H9 (cell line): ENCODE data around the gene UBTF. TPM values are rescaled to one million over a fixed set of nuclear protein-coding genes. Genes with fewer than 3 reads are reported as not detected.
A peak's percentile ranks its signal among the peaks of the same experiment; 100 is the strongest.

Experiments used
- DNase-seq: peaks from one replicate; pipeline ENCODE4 v3.0.0-alpha.2; 2017
- H2AFZ ChIP-seq: one replicate; pipeline ENCODE4 v1.6.1; 2013; ENCODE audit warnings: mild to moderate bottlenecking, low read length, control low read depth, moderate library complexity
- H2AK5ac ChIP-seq: 2 replicates; pipeline ENCODE4 v1.6.1; 2013; ENCODE audit warnings: low read length, control low read depth, mixed read lengths; ENCODE audit not compliant: insufficient read length
- H2BK120ac ChIP-seq: one replicate; pipeline ENCODE4 v1.6.1; 2013; ENCODE audit warnings: low read depth, mild to moderate bottlenecking, low read length, control low read depth, inconsistent platforms; ENCODE audit not compliant: poor library complexity, severe bottlenecking
- H2BK12ac ChIP-seq: 2 replicates; pipeline ENCODE4 v1.6.1; 2013; ENCODE audit warnings: low read length, control low read depth, mixed read lengths, low read depth; ENCODE audit not compliant: insufficient read length
- H2BK15ac ChIP-seq: 2 replicates; pipeline ENCODE4 v1.6.1; 2013; ENCODE audit warnings: low read depth, low read length, control low read depth
- H2BK20ac ChIP-seq: one replicate; pipeline ENCODE4 v1.6.1; 2013; ENCODE audit warnings: low read depth, mild to moderate bottlenecking, low read length, control low read depth, inconsistent platforms; ENCODE audit not compliant: poor library complexity, severe bottlenecking
- H2BK5ac ChIP-seq: 2 replicates; pipeline ENCODE4 v1.6.1; 2013; ENCODE audit warnings: low read length, control low read depth, mixed read lengths; ENCODE audit not compliant: insufficient read length
- H3K14ac ChIP-seq: 2 replicates; pipeline ENCODE4 v1.6.1; 2013; ENCODE audit warnings: low read length, control low read depth; ENCODE audit not compliant: insufficient read depth
- H3K18ac ChIP-seq: 2 replicates; pipeline ENCODE4 v1.6.1; 2013; ENCODE audit warnings: low read depth, mild to moderate bottlenecking, mixed read lengths, low read length, control low read depth; ENCODE audit not compliant: insufficient read length
- H3K23ac ChIP-seq: 2 replicates; pipeline ENCODE4 v1.6.1; 2013; ENCODE audit warnings: low read length, control low read depth, mixed read lengths, low read depth; ENCODE audit not compliant: insufficient read length
- H3K23me2 ChIP-seq: 2 replicates; pipeline ENCODE4 v1.6.1; 2013; ENCODE audit warnings: low read depth, mild to moderate bottlenecking, mixed read lengths, low read length, control low read depth; ENCODE audit not compliant: insufficient read length, poor library complexity, severe bottlenecking
- H3K27ac ChIP-seq: 2 replicates; pipeline ENCODE4 v1.5.1; 2013; ENCODE audit warnings: low read length, control low read depth, mixed read lengths, low read depth; ENCODE audit not compliant: insufficient read length
- H3K27me3 ChIP-seq: 2 replicates; pipeline ENCODE4 v1.6.1; 2013; ENCODE audit warnings: low read length, control low read depth, inconsistent platforms; ENCODE audit not compliant: insufficient read depth
- H3K4ac ChIP-seq: 2 replicates; pipeline ENCODE4 v1.6.1; 2013; ENCODE audit warnings: low read depth, mild to moderate bottlenecking, control low read depth, inconsistent platforms, low read length, moderate library complexity
- H3K4me1 ChIP-seq: 2 replicates; pipeline ENCODE4 v1.6.1; 2013; ENCODE audit warnings: low read length, control low read depth, inconsistent platforms; ENCODE audit not compliant: insufficient read depth
- H3K4me2 ChIP-seq: 2 replicates; pipeline ENCODE4 v1.6.1; 2013; ENCODE audit warnings: low read length, control low read depth, mixed read lengths; ENCODE audit not compliant: insufficient read length, insufficient read depth
- H3K56ac ChIP-seq: 2 replicates; pipeline ENCODE4 v1.6.1; 2013; ENCODE audit warnings: low read depth, mild to moderate bottlenecking, mixed read lengths, low read length, control low read depth; ENCODE audit not compliant: insufficient read length
- H3K79me1 ChIP-seq: 2 replicates; pipeline ENCODE4 v1.6.1; 2013; ENCODE audit warnings: low read depth, mild to moderate bottlenecking, moderate library complexity, low read length, control low read depth, inconsistent platforms; ENCODE audit not compliant: insufficient read depth, poor library complexity, severe bottlenecking
- H3K79me2 ChIP-seq: 2 replicates; pipeline ENCODE4 v1.6.1; 2013; ENCODE audit warnings: low read length, control low read depth, inconsistent platforms; ENCODE audit not compliant: insufficient read depth
- H3K9ac ChIP-seq: 2 replicates; pipeline ENCODE4 v1.6.1; 2013; ENCODE audit warnings: low read length, control low read depth, mixed read lengths; ENCODE audit not compliant: insufficient read length; ENCODE audit errors: extremely low read depth
- H3K9me3 ChIP-seq: one replicate; pipeline ENCODE4 v1.6.1; 2013; ENCODE audit warnings: low read depth, low read length, inconsistent platforms; ENCODE audit not compliant: control insufficient read depth
- H3T11ph ChIP-seq: one replicate; pipeline ENCODE4 v1.6.1; 2013; ENCODE audit warnings: mild to moderate bottlenecking, low read length, control low read depth, inconsistent platforms
- H4K20me1 ChIP-seq: one replicate; pipeline ENCODE4 v1.6.1; 2013; ENCODE audit not compliant: control insufficient read depth, insufficient read length, insufficient read depth
- H4K5ac ChIP-seq: 2 replicates; pipeline ENCODE4 v1.6.1; 2013; ENCODE audit warnings: low read depth, mild to moderate bottlenecking, mixed read lengths, low read length, control low read depth; ENCODE audit not compliant: insufficient read length
- H4K8ac ChIP-seq: replicated peaks from 2 replicates; pipeline ENCODE4 v1.6.1; 2013; ENCODE audit warnings: low read length, control low read depth, mixed read lengths, low read depth; ENCODE audit not compliant: insufficient read length
- H4K91ac ChIP-seq: 2 replicates; pipeline ENCODE4 v1.6.1; 2013; ENCODE audit warnings: low read depth, mild to moderate bottlenecking, moderate library complexity, mixed read lengths, low read length, control low read depth; ENCODE audit not compliant: insufficient read length
- H3K27ac Mint-ChIP-seq, 3 experiments: 2 replicates in 2 of 3; 3 replicates in 1 of 3; pipeline ENCODE4 v1.8.0; 2020 to 2021; ENCODE audit warnings: mixed read lengths in 3 of 3, mild to moderate bottlenecking in 1 of 3, moderate library complexity in 1 of 3
- H3K27me3 Mint-ChIP-seq: 2 replicates; pipeline ENCODE4 v1.8.0; 2021; ENCODE audit warnings: low read depth, mild to moderate bottlenecking, moderate library complexity, mixed read lengths
- H3K36me3 Mint-ChIP-seq, 3 experiments: 2 replicates in 2 of 3; 3 replicates in 1 of 3; pipeline ENCODE4 v1.8.0; 2020 to 2021; ENCODE audit warnings: low read depth in 3 of 3, mixed read lengths in 3 of 3; ENCODE audit not compliant: insufficient read depth in 1 of 3
- H3K4me1 Mint-ChIP-seq, 2 experiments: 2 replicates each; pipeline ENCODE4 v1.8.0; 2020; ENCODE audit warnings: mixed read lengths in 2 of 2
- H3K4me3 Mint-ChIP-seq, 2 experiments: 2 replicates in 1 of 2; 3 replicates in 1 of 2; pipeline ENCODE4 v1.8.0; 2020 to 2021; ENCODE audit warnings: mild to moderate bottlenecking in 2 of 2, mixed read lengths in 2 of 2, moderate library complexity in 1 of 2
- H3K9me3 Mint-ChIP-seq, 2 experiments: 2 replicates in 1 of 2; 3 replicates in 1 of 2; pipeline ENCODE4 v1.8.0; 2020; ENCODE audit warnings: mild to moderate bottlenecking in 2 of 2, mixed read lengths in 2 of 2, moderate library complexity in 1 of 2
- CTCF ChIP-seq: fragments of 200-600 bp; sonication (generic); conservative IDR thresholded peaks from 3 replicates; pipeline ENCODE4 v1.8.0; 2021; ENCODE audit warnings: antibody characterized with exemption, mild to moderate bottlenecking
- WGBS: extraction: QIAGEN DNeasy Blood & Tissue Kit; methylation state at CpG from one replicate; pipeline ENCODE4 v1.1.7; 2013; ENCODE audit warnings: missing lambda C conversion rate, low lambda C conversion rate, mixed read lengths; ENCODE audit not compliant: insufficient read length; ENCODE audit errors: extremely low coverage; 5-methylcytosine and 5-hydroxymethylcytosine counted together
- total RNA-seq: library from RNA; stranded (reverse); gene quantifications from 2 replicates; pipeline ENCODE4 v1.2.1, GENCODE V29; 2021

UBTF gene
- total RNA-seq, 1 experiment from 2014 or later = 151 TPM

DNA sequence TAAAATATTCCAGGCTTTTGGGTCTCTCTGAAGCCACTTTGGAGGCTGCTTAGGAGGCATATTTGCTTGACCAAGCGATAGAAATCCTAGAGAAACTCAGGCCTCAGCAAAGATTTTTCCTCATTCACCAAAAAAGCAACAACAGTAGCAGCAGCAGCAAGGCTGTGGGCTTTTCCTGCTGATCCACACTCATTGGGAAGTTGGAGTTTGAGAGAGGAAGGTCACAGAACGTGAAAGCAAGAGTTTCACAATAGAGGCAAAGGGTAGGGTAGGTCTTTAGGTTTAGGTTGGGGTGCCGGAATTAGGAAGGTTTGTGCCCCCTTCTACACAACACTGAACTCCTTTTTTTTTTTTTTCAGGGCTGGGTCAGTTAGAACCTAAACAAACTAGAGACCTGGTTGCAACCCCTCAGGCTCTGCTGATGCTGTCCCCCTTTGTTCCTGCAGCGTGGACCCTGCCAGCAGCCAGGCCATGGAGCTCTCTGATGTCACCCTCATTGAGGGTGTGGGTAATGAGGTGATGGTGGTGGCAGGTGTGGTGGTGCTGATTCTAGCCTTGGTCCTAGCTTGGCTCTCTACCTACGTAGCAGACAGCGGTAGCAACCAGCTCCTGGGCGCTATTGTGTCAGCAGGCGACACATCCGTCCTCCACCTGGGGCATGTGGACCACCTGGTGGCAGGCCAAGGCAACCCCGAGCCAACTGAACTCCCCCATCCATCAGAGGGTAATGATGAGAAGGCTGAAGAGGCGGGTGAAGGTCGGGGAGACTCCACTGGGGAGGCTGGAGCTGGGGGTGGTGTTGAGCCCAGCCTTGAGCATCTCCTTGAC, 30.7 kb downstream of the UBTF start:
- Histone ChIP-seq H2AK5ac (no peak overlapping the region), H3K4me2 (no peak overlapping the region), H3K79me1 (peaks cover 3% of the 10 kb centered on the region), H4K8ac (no peak overlapping the region), H2BK120ac (no peak overlapping the region), H3K18ac (no peak overlapping the region), H4K91ac (no peak overlapping the region), H3K23me2 (no peaks in the 10 kb centered on the region), H3K9me3 (no peaks in the 10 kb centered on the region), H3K9ac (no peak overlapping the region), H3K79me2 (peaks cover 8% of the 10 kb centered on the region; the same call in 1 of the 2 replicates), H3T11ph (no peak overlapping the region), H4K20me1 (no peaks in the 10 kb centered on the region), H3K56ac (no peak overlapping the region), H3K27ac (no peak overlapping the region), H3K23ac (no peak overlapping the region), H3K4me1 (no peaks in the 10 kb centered on the region), H2BK15ac (no peak overlapping the region), H2BK5ac (no peak overlapping the region), H2BK12ac (no peak overlapping the region), H3K4ac (no peak overlapping the region), H4K5ac (no peak overlapping the region), H3K14ac (no peak overlapping the region), H2AFZ (no peak overlapping the region), H3K27me3 (no peaks in the 10 kb centered on the region), H2BK20ac (no peak overlapping the region)
- Mint-ChIP-seq H3K4me3 (peak overlapping the region in 1 of 2 experiments; percentile 95; a peak in 4 of 5 replicates), H3K36me3 (peaks cover 1 to 42% (median 20%) of the 10 kb centered on the region in 3 experiments), H3K9me3 (peaks cover 0 to 3% of the 10 kb centered on the region in 2 experiments; a peak in 2 of 5 replicates), H3K4me1 (peaks cover 20 to 45% of the 10 kb centered on the region in 2 experiments), H3K27me3 (no peaks in the 10 kb centered on the region; the same call in 1 of the 2 replicates), H3K27ac (no peak overlapping the region)
- no CpG with 5 or more reads among the region's 12 CpGs for WGBS
- DNase-seq = no peak
- TF ChIP-seq CTCF = no peak
